ENCODE measurements around the gene ATG101. TPM values are rescaled to one million over a fixed set of nuclear protein-coding genes. Genes with fewer than 3 reads are reported as not detected.

Gene ATG101
- total RNA-seq, 1 experiment from 2014 or later, result 92.1 TPM

DNA sequence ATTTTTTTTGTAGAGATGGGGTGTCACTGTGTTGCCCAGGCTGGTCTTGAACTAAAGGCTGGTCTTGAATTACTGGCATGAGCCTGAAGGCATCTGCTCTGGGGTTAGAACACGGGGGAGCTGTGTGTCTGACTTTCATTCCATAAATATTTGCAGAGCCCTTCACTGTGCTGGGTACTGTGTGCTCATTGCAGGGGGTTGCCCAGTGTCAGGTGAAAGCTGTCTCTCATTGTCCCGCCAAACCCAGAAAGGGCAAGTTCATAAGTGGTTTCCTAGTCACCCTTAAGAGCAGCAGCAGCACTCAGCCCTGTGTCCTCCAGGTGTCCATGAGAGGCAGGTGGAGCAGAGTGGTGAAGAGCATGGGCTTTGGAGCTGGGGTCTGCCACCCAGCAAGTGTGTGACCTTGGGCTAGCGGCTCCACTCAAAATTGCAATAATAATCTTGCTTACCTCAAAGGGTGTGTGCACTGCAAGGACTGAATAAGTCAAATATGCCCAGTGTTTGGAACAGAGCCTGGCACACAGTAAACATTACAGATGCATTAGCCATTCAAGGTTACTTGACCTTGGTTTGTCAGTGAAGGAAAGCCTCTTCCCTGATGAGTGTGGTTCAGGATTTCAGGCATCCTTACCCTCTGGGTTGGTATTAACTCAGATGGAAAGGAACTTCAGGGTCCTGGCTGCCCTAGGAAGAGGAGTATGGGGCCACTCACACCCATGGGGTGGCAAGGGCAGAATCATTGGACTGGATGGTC is 5.4 kb downstream of the ATG101 start:
- DNase-seq (ENCODE audit: extremely low read depth, low read depth), result no peak

DNA sequence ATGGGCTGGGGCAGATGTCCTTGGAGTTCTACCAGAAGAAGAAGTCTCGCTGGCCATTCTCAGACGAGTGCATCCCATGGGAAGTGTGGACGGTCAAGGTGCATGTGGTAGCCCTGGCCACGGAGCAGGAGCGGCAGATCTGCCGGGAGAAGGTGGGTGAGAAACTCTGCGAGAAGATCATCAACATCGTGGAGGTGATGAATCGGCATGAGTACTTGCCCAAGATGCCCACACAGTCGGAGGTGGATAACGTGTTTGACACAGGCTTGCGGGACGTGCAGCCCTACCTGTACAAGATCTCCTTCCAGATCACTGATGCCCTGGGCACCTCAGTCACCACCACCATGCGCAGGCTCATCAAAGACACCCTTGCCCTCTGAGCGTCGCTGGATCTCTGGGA is 7.0 kb downstream of the ATG101 start:
- no peak for DNase-seq (ENCODE audit: extremely low read depth, low read depth)

DNA sequence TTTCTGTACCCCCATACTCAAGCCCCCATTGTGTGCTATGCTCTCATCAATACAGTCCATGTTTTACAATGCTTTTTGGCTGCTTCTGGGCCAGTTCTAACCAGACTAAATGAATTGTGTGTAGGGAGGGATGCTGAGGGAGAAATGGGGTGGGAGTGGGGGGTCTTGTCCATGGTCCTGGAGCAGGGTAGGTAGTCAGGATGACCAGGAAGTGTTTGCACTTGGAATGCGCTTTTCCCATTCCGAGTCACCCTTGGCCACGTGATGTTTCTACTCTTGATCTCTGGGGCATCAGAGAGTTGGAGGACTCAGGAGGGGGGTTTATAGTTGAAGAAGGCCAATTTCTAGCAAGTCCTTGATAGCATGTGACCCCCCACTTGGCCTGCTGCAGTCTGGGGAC is 8.5 kb downstream of the ATG101 start:
- no peak for DNase-seq (ENCODE audit: extremely low read depth, low read depth)

DNA sequence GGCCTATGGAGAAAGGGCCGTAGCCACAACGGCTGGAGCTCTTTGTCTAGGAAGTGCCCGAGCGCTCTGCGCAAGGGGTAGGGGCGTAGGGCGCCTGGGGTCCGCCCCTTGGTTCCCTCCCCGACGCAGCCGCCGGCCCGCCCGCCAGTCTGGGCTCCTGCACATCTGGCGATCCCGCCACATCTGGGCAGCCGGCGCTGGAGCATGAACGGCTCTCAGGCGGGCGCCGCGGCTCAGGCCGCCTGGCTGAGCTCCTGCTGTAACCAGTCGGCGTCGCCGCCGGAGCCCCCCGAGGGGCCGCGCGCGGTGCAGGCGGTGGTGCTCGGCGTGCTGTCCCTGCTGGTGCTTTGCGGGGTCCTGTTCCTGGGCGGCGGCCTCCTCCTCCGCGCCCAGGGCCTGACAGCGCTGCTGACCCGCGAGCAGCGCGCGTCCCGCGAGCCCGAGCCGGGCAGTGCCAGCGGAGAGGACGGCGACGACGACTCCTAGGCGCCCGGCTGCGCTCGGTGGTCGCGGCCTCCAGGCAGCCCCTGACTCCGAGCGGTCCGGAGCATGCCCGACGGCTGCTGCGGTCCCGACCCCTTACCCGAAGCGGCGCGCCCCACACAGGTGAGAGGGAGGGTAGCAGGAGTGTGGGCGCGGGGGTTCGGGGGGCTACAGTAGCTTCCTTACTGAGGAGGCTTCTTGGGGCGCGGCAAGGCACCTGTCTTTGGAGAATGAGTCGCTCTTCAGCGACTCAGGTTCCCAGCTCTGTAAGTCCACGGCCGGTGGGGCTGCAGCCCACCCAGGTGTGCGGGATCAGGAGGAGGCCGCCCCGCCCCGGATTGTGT is 10.0 kb downstream of the ATG101 start, which contains the start of gene SMIM41:
SMIM41 (plus strand) TSS at position 129 of the 827 bp plus-strand sequence; CDS start at position 205, 76 bp downstream.
- DNase-seq (ENCODE audit: extremely low read depth, low read depth), result no peak

DNA sequence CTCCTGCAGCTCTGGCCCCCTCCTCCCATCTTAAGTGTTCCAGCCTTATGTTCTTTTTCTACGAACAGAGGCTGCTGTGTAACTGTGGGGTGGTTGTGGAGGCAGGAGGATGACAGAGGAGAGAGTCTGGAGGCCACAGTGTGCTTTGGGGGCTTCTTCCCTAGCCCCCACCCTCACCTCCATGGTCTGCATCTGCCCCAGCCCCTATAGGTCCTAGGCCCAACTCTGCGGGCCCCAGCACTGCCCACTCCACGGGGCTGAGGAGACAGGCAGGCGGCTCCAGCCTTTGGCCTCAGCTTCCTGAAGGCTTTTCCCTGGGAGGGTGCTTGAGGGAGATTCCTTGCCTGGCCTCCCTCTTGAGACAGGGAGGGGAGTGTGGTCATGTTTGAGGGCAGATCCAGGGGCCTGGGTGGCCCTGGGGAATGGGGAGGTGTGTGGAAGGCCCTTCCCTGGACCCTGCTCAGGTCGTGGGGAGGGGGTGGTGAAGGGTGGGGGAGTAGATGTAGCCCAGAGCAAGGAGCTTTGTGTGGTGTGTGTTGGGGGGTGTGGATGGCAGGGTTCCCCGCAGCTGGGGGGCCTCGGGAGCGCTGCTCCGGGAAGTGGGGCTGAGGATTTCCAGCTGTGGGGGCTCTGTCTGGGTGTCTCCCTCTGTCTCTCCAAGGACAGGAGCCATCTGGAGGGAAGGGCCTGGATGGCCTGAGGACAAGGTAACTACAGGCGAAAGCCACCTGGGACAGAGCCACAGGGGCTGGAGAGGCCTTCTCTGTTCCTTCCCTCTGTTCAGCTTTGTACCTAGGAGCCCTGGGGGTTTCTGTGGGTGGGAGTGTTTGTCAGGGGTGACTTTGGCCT is 10.8 kb downstream of the ATG101 start:
- no peak for DNase-seq (ENCODE audit: extremely low read depth, low read depth)

DNA sequence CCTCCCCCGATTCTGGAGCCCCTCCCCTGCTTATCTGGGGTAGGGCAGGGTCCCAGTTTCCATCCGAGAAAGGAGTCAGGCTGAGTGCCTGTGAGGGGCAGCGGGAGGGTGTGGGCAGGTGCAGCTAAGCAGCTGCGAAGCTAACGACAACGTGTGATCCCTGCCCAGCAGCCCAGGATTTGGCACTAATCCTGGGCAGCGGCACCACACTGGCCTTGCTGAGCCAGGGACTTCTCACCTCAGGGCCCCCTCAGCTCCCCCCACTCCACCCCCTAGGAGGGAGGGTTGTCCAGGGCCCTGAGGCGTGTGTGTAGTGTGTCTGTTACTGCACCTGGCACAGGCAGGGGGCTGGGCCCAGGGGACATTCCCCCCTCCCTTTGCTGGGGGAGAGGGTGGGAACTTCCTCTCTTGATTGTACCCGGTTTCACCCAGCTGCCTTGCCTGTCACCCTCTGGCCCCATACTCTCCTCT is 11.5 kb downstream of the ATG101 start:
- no peak for DNase-seq (ENCODE audit: extremely low read depth, low read depth)

DNA sequence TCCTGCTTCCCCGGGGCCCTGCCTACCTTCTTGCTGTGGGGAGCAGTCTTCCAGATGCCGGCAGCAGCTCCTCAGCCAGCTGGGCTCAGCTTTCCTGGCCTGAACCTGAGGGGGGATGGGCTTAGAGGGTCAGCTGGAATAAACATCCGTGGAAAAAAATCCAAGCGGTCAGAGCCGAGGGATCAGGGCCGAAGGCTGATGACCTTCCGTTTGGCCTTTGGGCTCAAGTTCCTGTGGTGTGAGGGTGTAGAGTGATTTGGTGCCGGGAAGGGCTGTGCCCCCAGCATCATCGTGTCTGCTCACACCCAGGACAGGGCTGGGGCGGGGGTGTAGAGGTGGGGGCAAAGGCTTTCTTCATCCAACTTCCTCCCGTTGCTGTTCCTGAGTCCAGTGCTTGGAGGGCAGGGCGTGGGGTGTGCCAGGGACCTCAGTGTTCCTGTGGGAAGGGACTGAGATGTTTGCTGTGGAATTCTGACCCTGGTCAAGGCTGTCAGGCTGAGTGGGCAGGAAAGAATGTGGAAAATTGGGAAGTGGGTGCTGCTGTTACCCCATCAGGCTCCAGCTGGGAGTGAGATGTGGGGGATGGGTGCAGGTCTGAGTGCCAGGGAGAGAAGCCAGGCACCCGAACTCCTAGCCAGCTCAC is 12.4 kb downstream of the ATG101 start:
- DNase-seq (ENCODE audit: extremely low read depth, low read depth), result no peak

DNA sequence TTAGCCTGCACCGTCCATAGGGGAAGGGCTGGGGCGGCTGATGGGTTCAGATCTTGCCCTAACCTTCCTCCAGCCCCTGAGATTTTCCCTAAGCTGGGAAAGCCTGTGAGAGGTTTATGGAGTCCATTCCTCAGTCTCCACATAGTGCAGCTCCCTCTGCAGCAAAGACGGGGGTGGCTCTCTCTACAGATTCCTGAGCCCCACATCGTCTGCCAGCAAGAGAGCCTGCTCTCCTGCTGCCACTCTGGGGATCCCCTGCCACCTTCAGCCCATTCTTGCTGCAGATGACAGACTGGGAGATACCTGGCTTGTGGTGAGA is 12.8 kb downstream of the ATG101 start:
- no peak for DNase-seq (ENCODE audit: extremely low read depth, low read depth)

DNA sequence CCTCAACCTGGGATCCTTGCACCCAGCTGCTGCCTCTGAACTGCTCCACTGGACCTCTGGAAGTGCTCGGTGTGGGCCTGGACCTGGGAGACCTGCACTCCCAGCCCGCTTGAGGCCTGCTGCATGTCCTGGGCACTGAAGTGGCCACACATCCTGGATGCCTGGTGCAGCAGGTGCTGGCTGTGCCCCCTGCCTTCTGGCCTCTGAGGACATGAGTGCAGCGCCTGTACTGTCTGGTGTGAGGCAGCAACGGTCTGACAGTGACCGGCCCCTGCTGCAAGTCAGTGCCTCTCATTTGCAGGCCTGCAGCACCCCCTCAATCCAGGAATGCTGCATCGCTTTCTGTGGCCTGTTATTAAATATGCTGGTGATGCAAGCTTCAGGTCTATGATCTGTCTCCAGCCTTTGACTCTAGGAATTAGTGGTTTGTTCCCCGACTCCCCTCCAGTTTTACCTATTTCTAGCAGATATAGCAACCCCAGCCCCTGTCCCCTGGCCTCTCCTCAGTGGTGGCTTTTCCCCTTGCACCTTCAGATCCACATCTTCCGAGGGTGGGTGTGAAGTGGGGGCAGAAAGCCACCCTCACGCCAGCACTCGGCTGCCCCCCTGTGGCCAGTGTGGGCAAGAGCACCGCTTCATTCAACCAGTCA is 13.3 kb downstream of the ATG101 start:
- peak; percentile 55 for DNase-seq (ENCODE audit: extremely low read depth, low read depth)

DNA sequence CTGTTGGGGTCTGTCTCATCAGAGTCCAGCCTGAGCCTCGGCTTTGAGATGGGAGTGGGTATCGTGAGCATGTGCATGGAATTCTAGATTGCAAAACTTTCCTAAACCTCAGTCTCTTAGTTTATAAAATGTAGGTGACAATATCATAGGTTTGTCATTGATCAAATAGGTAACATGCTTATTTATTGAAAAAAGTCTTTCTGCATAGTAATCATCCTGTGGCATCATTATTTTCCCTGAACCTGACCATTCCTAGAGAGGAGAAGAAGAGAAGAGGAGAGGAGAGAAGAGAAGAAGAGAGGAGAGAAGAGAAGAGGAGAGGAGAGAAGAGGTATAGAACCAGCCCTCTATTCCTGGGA is 13.8 kb downstream of the ATG101 start:
- DNase-seq (ENCODE audit: extremely low read depth, low read depth), result no peak

DNA sequence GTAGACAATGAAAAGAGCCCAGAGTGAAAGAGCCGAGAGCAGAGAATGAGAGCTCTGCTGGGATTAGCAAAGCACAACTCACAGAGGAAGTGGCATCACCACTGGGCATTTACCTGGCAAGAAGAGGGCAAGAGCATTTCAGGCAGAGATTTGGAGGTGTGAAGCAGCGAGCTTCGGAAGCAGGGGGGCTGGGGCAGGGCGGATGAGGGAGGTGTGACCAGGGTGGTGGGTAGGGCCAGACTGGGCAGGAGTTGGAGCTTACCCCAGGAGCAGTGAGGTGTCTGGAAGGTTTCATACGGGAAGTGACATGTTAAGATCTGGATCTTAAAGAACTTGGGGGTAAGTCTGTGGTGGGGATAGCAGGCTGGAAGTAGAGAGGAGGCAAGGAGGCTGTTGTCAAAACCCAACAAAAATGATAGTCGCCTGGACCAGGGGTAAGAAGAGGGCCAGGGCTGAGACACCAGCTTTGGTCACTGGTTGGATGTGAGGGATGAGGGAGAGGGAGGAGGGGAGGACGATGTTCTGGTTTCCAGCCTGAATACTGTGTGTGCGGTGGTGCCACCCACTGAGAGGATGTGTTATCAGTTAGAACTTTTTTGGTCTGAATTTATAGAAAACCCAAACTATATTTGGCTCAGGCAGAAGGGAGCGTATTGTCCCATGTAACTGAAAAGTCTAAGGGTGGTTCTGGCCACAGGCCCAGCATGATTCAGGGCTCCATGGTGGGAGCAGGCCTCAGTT is 14.9 kb downstream of the ATG101 start:
- DNase-seq (ENCODE audit: extremely low read depth, low read depth), result no peak

DNA sequence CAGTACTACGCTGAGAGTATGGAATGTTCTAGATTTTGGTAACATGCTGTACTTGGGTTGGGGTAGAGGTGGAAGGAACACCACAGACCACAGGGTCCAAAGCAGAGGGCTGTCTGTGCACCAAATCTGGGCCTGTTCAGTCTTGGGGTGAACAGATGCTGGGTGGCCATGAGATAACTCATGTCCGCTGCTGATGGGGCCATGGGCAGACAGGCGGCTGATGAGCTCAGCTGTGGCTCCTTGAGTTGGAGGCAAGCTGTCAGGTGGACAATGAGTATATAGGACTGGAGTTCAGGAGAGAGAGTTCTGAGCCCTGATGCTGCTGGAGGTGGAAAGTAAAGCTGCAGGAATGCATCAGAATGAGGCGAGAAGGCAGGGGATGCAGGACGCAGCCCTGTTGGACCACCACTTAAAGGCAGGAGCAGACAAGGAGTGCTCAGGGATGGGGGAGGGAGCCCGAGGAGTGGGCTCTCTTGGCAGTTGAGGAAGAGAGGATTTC is 16.0 kb downstream of the ATG101 start:
- no peak for DNase-seq (ENCODE audit: extremely low read depth, low read depth)

DNA sequence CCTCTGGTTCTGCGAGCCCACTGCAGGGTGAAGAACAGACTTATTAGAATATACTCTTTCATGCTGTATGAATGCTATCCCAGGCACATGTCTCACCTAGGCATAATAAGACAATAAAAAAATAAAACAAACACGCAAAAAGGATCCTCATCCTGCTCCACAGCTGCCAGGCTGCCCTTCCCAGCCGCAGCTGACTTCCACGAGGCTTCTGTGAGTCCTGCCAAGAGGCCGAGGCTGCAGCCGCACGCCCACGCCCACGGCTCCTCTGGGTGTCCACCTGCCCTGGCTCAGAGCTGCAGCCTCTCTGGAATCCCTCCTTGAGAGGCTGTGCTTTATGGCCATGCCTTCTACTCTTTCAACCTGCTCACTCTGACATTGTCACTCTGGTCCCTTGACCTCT is 16.6 kb downstream of the ATG101 start:
- no peak for DNase-seq (ENCODE audit: extremely low read depth, low read depth)

DNA sequence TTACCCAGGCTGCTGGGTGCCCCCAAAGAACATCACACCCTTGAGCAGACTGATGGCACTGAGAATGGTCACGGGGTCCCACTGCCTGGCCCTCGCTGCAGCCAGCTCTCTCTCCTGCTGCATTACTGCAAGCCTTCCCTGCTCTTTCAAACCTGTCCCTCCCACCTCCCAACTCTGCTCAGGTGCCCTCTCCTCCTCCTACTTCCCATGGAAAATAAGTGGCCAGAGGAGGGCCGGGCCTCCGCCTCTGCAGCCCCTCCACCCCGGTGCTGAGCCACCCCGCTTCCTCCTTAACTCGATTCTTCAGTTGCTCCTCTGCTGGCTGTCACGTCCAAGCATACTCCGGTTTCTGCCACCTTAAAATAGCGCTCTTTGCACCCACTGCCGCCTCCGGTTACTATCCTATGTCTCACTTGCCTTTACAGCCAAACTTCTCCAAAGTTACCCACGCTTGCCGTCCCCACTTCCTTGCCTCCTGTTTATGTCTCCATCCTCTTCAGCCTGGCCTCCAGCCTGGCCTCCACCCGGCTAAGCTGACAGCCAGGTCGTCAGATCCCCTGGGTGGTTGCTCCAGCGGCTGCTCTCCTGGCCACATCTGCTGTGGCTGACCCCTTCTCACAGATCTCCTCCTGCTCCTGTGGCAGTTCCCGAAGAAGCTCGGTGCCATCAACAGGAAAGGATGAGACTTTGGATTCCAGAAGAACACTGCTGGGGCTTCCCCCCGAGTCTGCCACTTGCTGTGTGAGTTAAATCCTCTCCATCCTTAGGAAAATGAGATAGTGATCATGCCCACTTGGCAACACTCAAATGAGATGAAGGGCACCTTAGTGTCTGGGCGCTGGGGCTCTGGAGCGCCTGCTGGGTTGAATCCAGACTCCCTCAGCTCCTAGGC is 17.4 kb downstream of the ATG101 start:
- no peak for DNase-seq (ENCODE audit: extremely low read depth, low read depth)

DNA sequence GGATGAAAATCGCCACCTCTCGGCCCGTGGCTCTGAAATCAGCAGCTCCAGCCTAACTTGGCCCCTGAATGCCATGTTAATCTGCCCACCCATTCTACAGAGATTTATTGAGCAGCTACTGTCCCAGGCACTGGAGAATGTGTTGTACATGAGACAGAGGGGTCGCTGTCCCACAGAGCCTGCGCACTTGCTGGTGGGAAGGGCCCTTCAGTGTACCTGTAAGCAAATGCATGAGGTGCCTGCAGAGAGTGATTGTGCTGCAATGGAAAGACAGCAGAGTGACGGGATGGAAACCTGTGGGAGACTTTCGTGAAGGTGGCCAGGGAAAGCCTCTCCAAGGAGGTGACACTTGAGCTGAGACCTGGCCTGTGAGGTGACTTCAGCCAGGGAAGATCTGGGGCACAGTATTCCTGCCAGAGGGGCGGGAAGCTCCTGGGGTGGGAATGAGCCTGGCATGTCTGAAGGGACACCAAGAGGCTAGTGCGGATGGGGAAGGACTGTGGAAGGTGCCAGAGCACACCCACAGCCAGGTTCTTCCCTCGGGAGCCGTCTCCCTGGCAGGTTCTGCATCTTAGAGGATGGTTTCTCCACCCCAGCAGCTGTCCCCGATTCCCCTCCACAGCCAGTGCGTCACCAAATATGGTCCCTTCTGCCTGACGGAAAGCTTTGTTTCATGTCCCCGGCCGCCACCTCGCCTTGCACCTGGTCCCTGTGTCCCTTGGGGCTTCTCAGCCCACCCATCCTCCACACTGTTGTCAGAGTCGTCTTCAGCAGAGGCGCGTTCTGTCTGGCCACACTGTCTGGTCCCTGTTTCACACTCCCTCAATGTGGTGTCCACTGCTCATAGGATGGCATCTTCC is 18.4 kb downstream of the ATG101 start:
- DNase-seq (ENCODE audit: extremely low read depth, low read depth), result no peak

DNA sequence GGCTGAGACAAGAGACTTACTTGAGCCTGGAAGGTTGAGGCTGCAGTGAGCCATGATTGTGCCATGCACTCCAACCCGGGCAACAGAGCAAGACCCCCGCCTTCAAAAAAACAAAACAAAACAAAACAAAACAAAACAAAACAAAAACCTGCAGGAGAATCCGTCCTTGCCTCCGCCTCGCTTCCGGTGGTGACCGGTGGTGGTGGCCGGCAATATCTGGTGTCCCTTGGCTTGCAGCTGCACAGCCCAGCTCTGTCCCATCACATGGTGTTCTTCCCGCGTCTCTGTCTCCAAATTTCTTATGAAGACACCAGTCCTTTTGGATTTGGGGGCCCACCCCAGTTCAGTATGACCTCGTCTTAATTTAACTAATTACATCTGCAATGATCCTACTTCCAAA is 19.7 kb downstream of the ATG101 start:
- DNase-seq (ENCODE audit: extremely low read depth, low read depth), result no peak

DNA sequence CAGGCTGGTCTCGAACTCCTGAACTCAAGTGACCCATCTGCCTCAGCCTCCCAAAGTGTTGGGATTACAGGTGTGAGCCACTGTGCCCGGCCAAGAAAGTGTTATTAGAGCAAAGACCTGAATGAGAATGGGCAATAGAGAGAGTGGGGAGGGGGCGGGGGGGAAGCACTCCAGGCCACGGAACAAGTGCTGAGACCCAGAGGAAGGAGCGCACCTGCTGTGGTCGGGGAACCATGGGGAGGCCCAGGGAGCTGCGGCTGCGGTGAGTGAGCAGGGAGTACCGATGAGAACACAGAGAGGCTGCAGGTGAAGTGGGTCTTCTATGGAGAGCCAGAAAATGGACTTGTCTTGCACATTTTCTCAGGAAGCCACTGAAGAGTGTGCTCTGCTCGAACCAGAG is 20.5 kb downstream of the ATG101 start:
- no peak for DNase-seq (ENCODE audit: extremely low read depth, low read depth)
